Tibial nerve (tissue), 4 donors: ENCODE results near the gene RPL23. TPM values are rescaled to one million over a fixed set of nuclear protein-coding genes. Genes with fewer than 3 reads are reported as not detected.
A peak's percentile ranks its signal among the peaks of the same experiment; 100 is the strongest.

Experiments
- DNase-seq, 2 donors: peaks; one replicate each; pipeline ENCODE4 v3.0.0-alpha.2; 2019; ENCODE audit warnings: low spot score in 2 of 2
- H3K27ac ChIP-seq, 4 donors: fragments of 200-600 bp; sonication (generic) in 3 of 4; one replicate each; pipeline ENCODE4 v1.5.1; 2017 to 2019; ENCODE audit warnings: mild to moderate bottlenecking in 1 of 4
- H3K27me3 ChIP-seq, 2 donors: fragments of 200-600 bp; sonication (generic) in 1 of 2; one replicate each; pipeline versions ENCODE4 v1.5.1 to v1.6.0; 2017 to 2019
- H3K36me3 ChIP-seq, 3 donors: fragments of 200-600 bp; sonication (generic); one replicate each; pipeline ENCODE4 v1.5.1; 2018 to 2019
- H3K4me1 ChIP-seq, 4 donors: fragments of 200-600 bp; sonication (generic) in 3 of 4; one replicate each; pipeline ENCODE4 v1.5.1; 2017 to 2019
- H3K4me3 ChIP-seq, 4 donors: fragments of 200-600 bp; sonication (generic) in 3 of 4; one replicate each; pipeline ENCODE4 v1.5.1; 2017 to 2019; ENCODE audit warnings: mild to moderate bottlenecking in 1 of 4, moderate library complexity in 1 of 4
- H3K9me3 ChIP-seq, 4 donors: fragments of 200-600 bp; sonication (generic) in 3 of 4; one replicate each; pipeline ENCODE4 v1.5.1; 2017 to 2019
- EP300 ChIP-seq, 2 donors: sonication (generic); formaldehyde crosslinking; IDR thresholded peaks; one replicate each; pipeline ENCODE4 v1.6.1; 2017; ENCODE audit warnings: antibody characterized with exemption in 2 of 2, mild to moderate bottlenecking in 1 of 2
- POLR2A ChIP-seq, 2 donors: fragments of 450-650 bp; IDR thresholded peaks; one replicate each; pipeline ENCODE4 v1.6.1; 2017; ENCODE audit warnings: antibody characterized with exemption in 2 of 2, mild to moderate bottlenecking in 2 of 2, moderate library complexity in 2 of 2
- WGBS, 2 donors: methylation state at CpG; one replicate each; pipeline ENCODE4 v1.1.5; 2018; 5-methylcytosine and 5-hydroxymethylcytosine counted together
- total RNA-seq, 4 donors: library from RNA; depleted of rRNA; stranded (reverse); fragments of >200 nt; gene quantifications; one replicate each; pipeline ENCODE4 v1.1.0, GENCODE V29; 2016
- TF ChIP-seq, protein P1 (sequence below), 5 experiments: fragments of 200-600 bp in 3 of 5; fragments of 450-650 bp in 2 of 5; sonication (generic) in 3 of 5; IDR thresholded peaks; one replicate each; pipeline ENCODE4 v1.5.1; 2016 to 2019; ENCODE audit warnings: antibody characterized with exemption in 5 of 5, mild to moderate bottlenecking in 3 of 5, moderate library complexity in 2 of 5

RPL23 gene
- total RNA-seq, 4 donors from 2014 or later: 1,112 to 1,642 (median 1,331) TPM

DNA sequence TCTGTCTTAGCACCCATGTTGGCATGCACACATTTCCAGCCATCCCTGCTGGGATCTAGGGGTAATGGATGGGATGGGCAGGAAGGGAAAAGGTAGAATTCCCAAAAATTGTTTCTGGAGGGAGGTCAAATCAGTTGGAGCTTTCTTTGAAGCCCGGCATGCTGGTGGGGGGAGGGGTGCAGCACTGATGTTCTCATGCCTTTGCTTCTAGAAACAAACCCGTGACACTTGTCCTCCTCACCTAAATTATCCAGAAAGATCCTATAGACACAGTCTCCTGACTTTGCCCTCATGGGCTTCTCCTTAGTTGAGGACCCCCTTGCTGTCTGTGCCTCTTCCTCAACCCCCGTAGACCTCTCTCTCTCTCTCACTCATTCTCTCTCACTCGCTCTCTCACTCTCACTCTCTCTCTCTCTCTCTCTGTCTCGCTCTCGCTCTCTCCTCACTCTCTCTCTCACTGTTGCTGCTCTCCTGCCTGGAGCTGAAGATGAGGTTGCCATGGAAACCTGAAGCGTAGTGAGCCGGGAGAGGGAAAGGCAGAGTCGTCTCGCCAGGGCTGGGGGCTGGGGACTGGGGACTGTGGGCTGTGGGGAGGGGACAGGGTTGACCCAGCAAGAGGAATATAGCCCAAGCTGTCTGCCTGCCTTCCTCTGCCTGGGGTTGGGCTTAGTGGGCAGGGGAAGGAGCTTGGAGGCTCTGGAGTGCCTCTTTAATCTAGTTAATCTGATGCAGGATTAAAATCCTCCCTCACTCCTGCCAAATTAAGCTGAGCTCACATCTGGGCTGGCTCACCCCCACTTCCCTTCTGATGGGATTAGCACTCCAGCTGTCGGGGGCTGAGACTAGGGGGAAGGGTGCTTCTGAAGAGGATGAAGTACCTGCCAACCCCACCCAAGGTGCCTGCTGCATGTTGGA, 32.5 kb upstream of the RPL23 start:
- Histone ChIP-seq H3K36me3 (peaks cover 0 to 34% (median 0%) of the 10 kb centered on the region in 3 donors), H3K4me3 (no peak overlapping the region), H3K4me1 (peaks cover 0 to 100% (median 70%) of the 10 kb centered on the region in 4 donors), H3K27ac (peak overlapping the region in 3 of 4 donors; percentile 76 to 94 (median 90)), H3K9me3 (no peaks in the 10 kb centered on the region), H3K27me3 (no peaks in the 10 kb centered on the region)
- DNase-seq: no peak
- TF ChIP-seq, protein P1, sequence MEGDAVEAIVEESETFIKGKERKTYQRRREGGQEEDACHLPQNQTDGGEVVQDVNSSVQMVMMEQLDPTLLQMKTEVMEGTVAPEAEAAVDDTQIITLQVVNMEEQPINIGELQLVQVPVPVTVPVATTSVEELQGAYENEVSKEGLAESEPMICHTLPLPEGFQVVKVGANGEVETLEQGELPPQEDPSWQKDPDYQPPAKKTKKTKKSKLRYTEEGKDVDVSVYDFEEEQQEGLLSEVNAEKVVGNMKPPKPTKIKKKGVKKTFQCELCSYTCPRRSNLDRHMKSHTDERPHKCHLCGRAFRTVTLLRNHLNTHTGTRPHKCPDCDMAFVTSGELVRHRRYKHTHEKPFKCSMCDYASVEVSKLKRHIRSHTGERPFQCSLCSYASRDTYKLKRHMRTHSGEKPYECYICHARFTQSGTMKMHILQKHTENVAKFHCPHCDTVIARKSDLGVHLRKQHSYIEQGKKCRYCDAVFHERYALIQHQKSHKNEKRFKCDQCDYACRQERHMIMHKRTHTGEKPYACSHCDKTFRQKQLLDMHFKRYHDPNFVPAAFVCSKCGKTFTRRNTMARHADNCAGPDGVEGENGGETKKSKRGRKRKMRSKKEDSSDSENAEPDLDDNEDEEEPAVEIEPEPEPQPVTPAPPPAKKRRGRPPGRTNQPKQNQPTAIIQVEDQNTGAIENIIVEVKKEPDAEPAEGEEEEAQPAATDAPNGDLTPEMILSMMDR (IDR thresholded peaks at IDR 0.05): no peak
- no peak for TF ChIP-seq POLR2A (IDR thresholded peaks at IDR 0.05)
- no peak for TF ChIP-seq EP300 (IDR thresholded peaks at IDR 0.05)
- WGBS, 2 donors: 25 to 28% methylated on average over 11 of the region's 11 CpGs

- 47 to 53% methylated on average over 9 of the region's 9 CpGs for WGBS, 2 donors
- DNase-seq: no peak
- H3K9me3 ChIP-seq: no peaks in the 10 kb centered on the region
- no peaks in the 10 kb centered on the region for H3K27me3 ChIP-seq
- H3K27ac ChIP-seq: peak overlapping the region in 3 of 4 donors; percentile 76 to 94 (median 90)
- H3K36me3 ChIP-seq: peaks cover 0 to 26% (median 0%) of the 10 kb centered on the region in 3 donors
- H3K4me1 ChIP-seq: peaks cover 0 to 100% (median 78%) of the 10 kb centered on the region in 4 donors
- no peak overlapping the region for H3K4me3 ChIP-seq
- TF ChIP-seq, protein P1 (IDR thresholded peaks at IDR 0.05): no peak
- TF ChIP-seq EP300 (IDR thresholded peaks at IDR 0.05) (no peak), POLR2A (IDR thresholded peaks at IDR 0.05) (no peak)
Observed at GRCh38 chr17:38885044-38885727, 31.7 kb upstream of the RPL23 start.

DNA sequence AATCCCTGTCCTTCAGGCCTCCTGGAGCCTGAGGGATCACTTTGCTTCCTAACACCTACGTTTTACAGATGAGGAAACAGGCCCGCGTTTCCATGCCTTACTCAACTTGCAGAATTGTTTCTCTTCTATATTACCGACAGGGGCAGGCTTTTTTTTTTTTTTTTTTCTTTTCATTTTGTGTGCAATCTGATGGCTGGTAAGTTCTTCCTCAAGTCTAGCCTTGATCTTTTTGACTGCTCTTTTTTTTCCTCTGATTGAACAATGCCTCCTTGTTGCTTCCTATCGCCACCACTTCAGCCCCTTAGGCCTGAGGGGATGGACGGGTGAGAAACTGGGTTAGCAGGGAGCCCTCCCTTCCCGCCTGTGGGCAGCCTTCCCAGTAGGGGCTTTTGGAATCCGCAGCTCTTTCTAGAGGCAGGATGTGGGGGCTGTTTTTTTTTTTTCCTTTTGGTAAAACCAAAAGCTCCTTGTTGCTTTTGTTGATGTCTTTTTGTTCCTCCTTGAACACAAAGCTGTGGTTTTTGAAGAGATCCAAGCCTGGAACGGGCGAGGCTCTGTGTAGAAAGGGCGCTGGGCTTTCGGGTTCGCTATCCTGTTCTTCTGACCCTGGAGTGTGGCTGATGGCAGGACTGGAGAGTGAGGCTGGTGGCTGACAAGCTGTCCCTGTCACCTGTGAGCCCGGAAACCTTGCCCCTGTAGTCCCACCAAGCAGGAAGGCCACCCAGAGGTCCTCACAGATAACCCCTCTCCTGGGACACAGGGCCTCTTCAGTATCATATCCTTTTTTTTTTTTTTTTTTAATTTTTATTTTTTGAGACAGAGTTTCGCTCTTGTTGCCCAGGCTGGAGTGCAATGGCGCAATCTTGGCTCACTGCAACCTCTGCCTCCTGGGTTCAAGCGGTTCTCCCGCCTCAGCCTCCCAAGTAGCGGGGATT, 30.3 kb upstream of the RPL23 start:
- peak in 1 of 2 donors; percentile 33 for TF ChIP-seq EP300 (IDR thresholded peaks at IDR 0.05)
- no peak for TF ChIP-seq POLR2A (IDR thresholded peaks at IDR 0.05)
- TF ChIP-seq, protein P1 (IDR thresholded peaks at IDR 0.05): peak in 2 of 5 experiments; percentile 15 to 16
- Histone ChIP-seq H3K36me3 (peaks cover 0 to 18% (median 0%) of the 10 kb centered on the region in 3 donors), H3K4me1 (peaks cover 3 to 100% (median 90%) of the 10 kb centered on the region in 4 donors), H3K27ac (peak overlapping the region; percentile 28 to 94 (median 83)), H3K9me3 (no peaks in the 10 kb centered on the region), H3K27me3 (no peaks in the 10 kb centered on the region), H3K4me3 (peak overlapping the region in 2 of 4 donors; percentile 4 to 13)
- no peak for DNase-seq
- WGBS, 2 donors: 15 to 21% methylated on average over 19 of the region's 19 CpGs

- Histone ChIP-seq H3K36me3 (peaks cover 0 to 23% (median 0%) of the 10 kb centered on the region in 3 donors), H3K27ac (peak overlapping the region; percentile 28 to 94 (median 83)), H3K4me3 (no peak overlapping the region), H3K27me3 (no peaks in the 10 kb centered on the region), H3K4me1 (peaks cover 3 to 100% (median 92%) of the 10 kb centered on the region in 4 donors), H3K9me3 (no peaks in the 10 kb centered on the region)
- 66 to 73% methylated on average over 2 of the region's 2 CpGs for WGBS, 2 donors
- no peak for DNase-seq
- TF ChIP-seq EP300 (IDR thresholded peaks at IDR 0.05): no peak
- no peak for TF ChIP-seq POLR2A (IDR thresholded peaks at IDR 0.05)
- TF ChIP-seq, protein P1 (IDR thresholded peaks at IDR 0.05): no peak
Observed at GRCh38 chr17:38882870-38883269, 29.3 kb upstream of the RPL23 start.
